Heart left ventricle (tissue), 13 donors: Measurements from ENCODE around the gene HDAC10.

Experiments
- CTCF ChIP-seq, 12 donors: fragments of 200-600 bp; sonication (generic) in 4 of 12; IDR thresholded peaks; one replicate each; pipeline versions ENCODE4 v1.5.0 to v1.8.0; 2018 to 2022; ENCODE audit warnings: antibody characterized with exemption in 12 of 12, mild to moderate bottlenecking in 5 of 12
- POLR2A ChIP-seq, 2 donors: fragments of 450-650 bp; IDR thresholded peaks; one replicate each; pipeline ENCODE4 v1.6.1; 2017; ENCODE audit warnings: antibody characterized with exemption in 2 of 2, mild to moderate bottlenecking in 2 of 2, moderate library complexity in 2 of 2
- donor health status: ischemic (EF 13 %, LVEDD 7.1; RV severe dilation, severe dysfunction).
- donor health status: DM: no; HTN: yes; CAD: no.
- donor health status: DM: no; HTN: no; CAD: no.
- donor health status: ischemic (EF 25% LVEDD 6.9; RV normal size, moderate dysfunction).
- donor health status: ischemic (EF 25% LVEDD 5.7; RV mildly dilated, moderate dysfunction).
- donor health status: ischemic (EF 35%, LVEDD 5.7; RV mildly dilated, moderate dysfunction).
- donor health status: nonischemic (EF 11% LVEDD 7.7; RV severe dilation, severe dysfunction).
- donor health status: DM: yes; HTN: yes; CAD: no.
- donor health status: PGD.
- donor health status: ischemic (EF 29% LVEDD 5.4; RV normal size, mild dysfunction).
- donor health status: nonischemic (EF 23%, LVEDD 6.1; RV moderate dilation, normal function).

GRCh38 chr22:50289151-50289941 is 38.3 kb upstream of the HDAC10 start:
- TF ChIP-seq POLR2A (IDR thresholded peaks at IDR 0.05) (no peak), CTCF (IDR thresholded peaks at IDR 0.05) (no peak)
